ENCODE measurements around the gene LDLRAD4. TPM values are rescaled to one million over a fixed set of nuclear protein-coding genes. Genes with fewer than 3 reads are reported as not detected.

Gene LDLRAD4
- total and polyA plus RNA-seq, 9 of the 15 experiments (the other 6 are each of a cell fraction or from before 2014, with no cell fraction given), result 0.01 TPM; not detected in 8

- WGBS (ENCODE audit: insufficient coverage, low coverage, missing lambda C conversion rate), result 2% methylated on average over 13 of the region's 13 CpGs
- Histone ChIP-seq H4K20me1 (replicated peaks; ENCODE audit: control insufficient read depth, insufficient read depth, low read length) (no peaks in the 10 kb centered on the region; the same call in 1 of the 2 replicates), H3K9me3 (replicated peaks; ENCODE audit: control insufficient read depth, insufficient read depth, low read depth, low read length) (no peaks in the 10 kb centered on the region), H3K27ac (ENCODE audit: extremely low read depth, low read depth, low read length) (no peak overlapping the region), H3K9me1 (ENCODE audit: control insufficient read depth, insufficient read depth, low read length) (no peaks in the 10 kb centered on the region), H3K4me1 (replicated peaks in 1 of 2; ENCODE audit: control insufficient read depth in 2 of 2, insufficient read depth in 2 of 2, low read length in 2 of 2) (peaks cover 0 to 9% of the 10 kb centered on the region in 2 experiments; a peak in 2 of 5 replicates), H2AFZ (ENCODE audit: low read depth, low read length) (no peak overlapping the region), H3K9ac (ENCODE audit: insufficient read depth in 1 of 2, low read depth in 2 of 2, low read length in 2 of 2) (no peak overlapping the region), H3K27me3 (ENCODE audit: control insufficient read depth in 2 of 2, insufficient read depth in 2 of 2, low read length in 2 of 2) (peaks cover 37 to 63% of the 10 kb centered on the region in 2 experiments), H3K4me3 (no peak overlapping the region), H3K4me2 (ENCODE audit: insufficient read depth, low read length) (no peak overlapping the region), H3K79me2 (ENCODE audit: control insufficient read depth, insufficient read depth, low read length) (no peaks in the 10 kb centered on the region), H3K36me3 (ENCODE audit: control insufficient read depth, insufficient read depth, low read length) (no peaks in the 10 kb centered on the region)
- ATAC-seq (no peak; the same call in 2 of the 3 replicates), FAIRE-seq (no peak), DNase-seq (ENCODE audit: extremely low read depth in 1 of 4, low spot score in 3 of 4) (no peak)
- intact Hi-C loops (cut with micrococcal nuclease), result no loop called here
- TF ChIP-seq NR2C1 (IDR thresholded peaks at IDR 0.05), result no peak
- TF ChIP-seq NR2C1 (tag; IDR thresholded peaks at IDR 0.05), result no peak
- BruUV-seq (replicated peaks), result no TSS peak
- ChIA-PET CTCF (ENCODE audit: low intra/inter-chr PET ratio) (no interaction called here), POLR2A (no interaction called here)
- in situ Hi-C loops (cut with MboI), result no loop called here
These were observed 400.3 kb downstream of the LDLRAD4 start for GRCh38 chr18:13618760-13619438.

DNA sequence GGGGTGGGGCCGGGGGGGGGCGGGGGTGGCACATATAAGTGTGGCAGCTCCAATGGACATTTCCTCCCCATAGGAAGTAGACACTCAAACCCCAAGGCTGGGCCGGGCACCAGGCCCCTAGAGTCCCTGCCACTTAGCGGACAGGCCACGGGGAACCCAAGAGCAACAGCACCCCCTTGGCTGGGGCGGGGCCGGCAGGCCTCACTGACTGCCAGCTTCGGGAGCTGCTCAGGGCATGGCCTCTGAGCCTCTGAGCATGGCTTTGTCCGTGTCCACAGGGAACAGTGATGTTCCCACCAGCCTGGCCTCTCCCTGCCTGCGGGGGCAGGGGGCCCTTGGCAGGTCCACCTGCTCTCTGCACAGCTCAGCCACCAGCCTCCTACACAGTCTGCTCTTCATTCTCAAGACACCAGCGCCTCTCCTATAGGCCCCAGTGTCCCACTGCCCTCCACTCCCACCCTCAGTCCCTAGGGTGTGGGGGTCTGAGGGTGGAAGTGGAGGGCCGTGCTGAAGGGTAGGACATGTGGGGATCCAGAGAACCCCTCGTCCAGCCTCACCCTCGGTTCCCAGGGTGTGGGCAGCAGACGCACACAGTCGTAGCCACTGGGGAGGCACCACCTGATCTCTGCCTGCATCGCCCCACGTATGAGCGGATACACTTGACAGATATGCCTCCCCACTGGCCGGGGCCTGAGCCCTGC is 401.1 kb downstream of the LDLRAD4 start:
- Histone ChIP-seq H2AFZ (ENCODE audit: low read depth, low read length) (no peak overlapping the region), H3K9me1 (ENCODE audit: control insufficient read depth, insufficient read depth, low read length) (no peaks in the 10 kb centered on the region), H3K27me3 (ENCODE audit: control insufficient read depth in 2 of 2, insufficient read depth in 2 of 2, low read length in 2 of 2) (peaks cover 42 to 68% of the 10 kb centered on the region in 2 experiments), H3K4me3 (no peak overlapping the region), H3K79me2 (ENCODE audit: control insufficient read depth, insufficient read depth, low read length) (no peaks in the 10 kb centered on the region), H3K4me1 (replicated peaks in 1 of 2; ENCODE audit: control insufficient read depth in 2 of 2, insufficient read depth in 2 of 2, low read length in 2 of 2) (peaks cover 0 to 8% of the 10 kb centered on the region in 2 experiments; a peak in 2 of 5 replicates), H3K36me3 (ENCODE audit: control insufficient read depth, insufficient read depth, low read length) (no peaks in the 10 kb centered on the region), H3K9ac (ENCODE audit: insufficient read depth in 1 of 2, low read depth in 2 of 2, low read length in 2 of 2) (no peak overlapping the region), H3K27ac (ENCODE audit: extremely low read depth, low read depth, low read length) (no peak overlapping the region), H4K20me1 (replicated peaks; ENCODE audit: control insufficient read depth, insufficient read depth, low read length) (no peaks in the 10 kb centered on the region; the same call in 1 of the 2 replicates), H3K9me3 (replicated peaks; ENCODE audit: control insufficient read depth, insufficient read depth, low read depth, low read length) (no peaks in the 10 kb centered on the region), H3K4me2 (ENCODE audit: insufficient read depth, low read length) (no peak overlapping the region)
- intact Hi-C loops (cut with micrococcal nuclease) (no loop called here), in situ Hi-C loops (cut with MboI) (no loop called here)
- no peak for FAIRE-seq
- no TSS peak for BruUV-seq (replicated peaks)
- CTCF ChIA-PET (ENCODE audit: low intra/inter-chr PET ratio), result no interaction called here
- POLR2A ChIA-PET, result no interaction called here
- DNase-seq (ENCODE audit: extremely low read depth in 1 of 4, low spot score in 3 of 4), result peak in 1 of 4 experiments; percentile 3
- ATAC-seq, result no peak; the same call in 2 of the 3 replicates
- WGBS (ENCODE audit: insufficient coverage, low coverage, missing lambda C conversion rate), result 3% methylated on average over 18 of the region's 20 CpGs
- TF ChIP-seq PHF8 (IDR thresholded peaks at IDR 0.05; ENCODE audit: borderline replicate concordance, low read length) (no peak), SMARCC2 (IDR thresholded peaks at IDR 0.05; ENCODE audit: low read depth) (no peak), KDM5B (IDR thresholded peaks at IDR 0.05; ENCODE audit: insufficient replicate concordance, low read depth, low read length) (no peak), HBP1 (CRISPR knock-in tag; IDR thresholded peaks at IDR 0.05) (no peak)
- TF ChIP-seq, protein P1, sequence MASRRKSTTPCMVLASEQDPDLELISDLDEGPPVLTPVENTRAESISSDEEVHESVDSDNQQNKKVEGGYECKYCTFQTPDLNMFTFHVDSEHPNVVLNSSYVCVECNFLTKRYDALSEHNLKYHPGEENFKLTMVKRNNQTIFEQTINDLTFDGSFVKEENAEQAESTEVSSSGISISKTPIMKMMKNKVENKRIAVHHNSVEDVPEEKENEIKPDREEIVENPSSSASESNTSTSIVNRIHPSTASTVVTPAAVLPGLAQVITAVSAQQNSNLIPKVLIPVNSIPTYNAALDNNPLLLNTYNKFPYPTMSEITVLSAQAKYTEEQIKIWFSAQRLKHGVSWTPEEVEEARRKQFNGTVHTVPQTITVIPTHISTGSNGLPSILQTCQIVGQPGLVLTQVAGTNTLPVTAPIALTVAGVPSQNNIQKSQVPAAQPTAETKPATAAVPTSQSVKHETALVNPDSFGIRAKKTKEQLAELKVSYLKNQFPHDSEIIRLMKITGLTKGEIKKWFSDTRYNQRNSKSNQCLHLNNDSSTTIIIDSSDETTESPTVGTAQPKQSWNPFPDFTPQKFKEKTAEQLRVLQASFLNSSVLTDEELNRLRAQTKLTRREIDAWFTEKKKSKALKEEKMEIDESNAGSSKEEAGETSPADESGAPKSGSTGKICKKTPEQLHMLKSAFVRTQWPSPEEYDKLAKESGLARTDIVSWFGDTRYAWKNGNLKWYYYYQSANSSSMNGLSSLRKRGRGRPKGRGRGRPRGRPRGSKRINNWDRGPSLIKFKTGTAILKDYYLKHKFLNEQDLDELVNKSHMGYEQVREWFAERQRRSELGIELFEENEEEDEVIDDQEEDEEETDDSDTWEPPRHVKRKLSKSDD (conservative IDR thresholded peaks at IDR 0.05; ENCODE audit: low read length), result no peak

Measured in K562 (cell line).